Effector CD8-positive, alpha-beta T cell (primary cell): Measurements from ENCODE around the gene CCDC47.
"Not testable (repeated sequence)": the region's sequence is repeated elsewhere in the genome, so short reads cannot be mapped to it uniquely, and the experiment has no call there.

Experiments used
- DNase-seq: peaks from one replicate; lab custom pipeline; 2025; lab: John Stamatoyannopoulos, UW

The CCDC47 gene

GRCh38 chr17:63722403-63722802 is 51.0 kb downstream of the CCDC47 start:
- no peak for DNase-seq

- DNase-seq = not testable (repeated sequence)
Observed at GRCh38 chr17:63720194-63720593, 53.2 kb downstream of the CCDC47 start.

GRCh38 chr17:63718988-63719387 is 54.4 kb downstream of the CCDC47 start:
- no peak for DNase-seq

- no peak for DNase-seq
Observed at GRCh38 chr17:63716426-63716825, 57.0 kb downstream of the CCDC47 start.

GRCh38 chr17:63714550-63715277 is 58.7 kb downstream of the CCDC47 start:
- DNase-seq = no peak

DNA sequence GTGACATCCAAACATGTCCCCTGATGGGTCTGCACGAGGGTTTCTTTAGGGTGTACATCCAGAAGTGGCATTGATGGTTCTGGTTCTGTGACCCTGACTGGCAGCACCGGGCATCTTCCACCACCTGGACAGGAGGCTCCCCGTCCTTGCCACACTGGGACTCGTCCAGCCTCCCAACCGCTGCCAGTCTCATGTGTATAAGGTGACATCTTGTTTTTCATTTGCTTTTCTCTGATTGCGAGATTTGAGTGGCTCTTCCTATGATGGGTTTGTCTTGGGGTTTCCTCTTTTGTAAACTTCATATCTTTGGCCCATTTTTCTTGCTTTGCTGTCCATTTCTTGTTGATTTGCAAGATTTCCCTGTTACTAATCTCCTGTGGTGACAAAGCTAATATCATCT is 64.3 kb downstream of the CCDC47 start:
- DNase-seq = no peak

GRCh38 chr17:63707151-63707550 is 66.2 kb downstream of the CCDC47 start:
- no peak for DNase-seq

- no peak for DNase-seq
Observed at GRCh38 chr17:63706336-63707082, 66.9 kb downstream of the CCDC47 start.

GRCh38 chr17:63705657-63706056 is 67.7 kb downstream of the CCDC47 start:
- DNase-seq = no peak

GRCh38 chr17:63704836-63705235 is 68.6 kb downstream of the CCDC47 start:
- no peak for DNase-seq

DNA sequence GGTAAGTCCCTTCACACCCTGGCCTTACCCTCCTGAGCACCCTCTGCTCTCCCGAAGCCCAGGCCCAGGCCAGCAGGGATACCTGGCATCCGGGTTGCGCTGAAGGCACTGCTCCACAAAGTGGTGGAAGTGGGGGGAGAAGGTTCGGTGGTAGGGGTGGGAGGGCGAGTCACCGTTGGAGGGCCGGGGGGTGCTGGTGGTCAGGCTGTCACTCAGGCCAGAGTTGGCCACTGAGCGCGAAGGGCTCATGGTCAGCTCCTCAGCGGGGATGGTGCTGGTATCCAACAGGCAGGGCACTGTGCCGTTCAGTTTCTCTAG is 69.2 kb downstream of the CCDC47 start:
- no peak for DNase-seq

DNA sequence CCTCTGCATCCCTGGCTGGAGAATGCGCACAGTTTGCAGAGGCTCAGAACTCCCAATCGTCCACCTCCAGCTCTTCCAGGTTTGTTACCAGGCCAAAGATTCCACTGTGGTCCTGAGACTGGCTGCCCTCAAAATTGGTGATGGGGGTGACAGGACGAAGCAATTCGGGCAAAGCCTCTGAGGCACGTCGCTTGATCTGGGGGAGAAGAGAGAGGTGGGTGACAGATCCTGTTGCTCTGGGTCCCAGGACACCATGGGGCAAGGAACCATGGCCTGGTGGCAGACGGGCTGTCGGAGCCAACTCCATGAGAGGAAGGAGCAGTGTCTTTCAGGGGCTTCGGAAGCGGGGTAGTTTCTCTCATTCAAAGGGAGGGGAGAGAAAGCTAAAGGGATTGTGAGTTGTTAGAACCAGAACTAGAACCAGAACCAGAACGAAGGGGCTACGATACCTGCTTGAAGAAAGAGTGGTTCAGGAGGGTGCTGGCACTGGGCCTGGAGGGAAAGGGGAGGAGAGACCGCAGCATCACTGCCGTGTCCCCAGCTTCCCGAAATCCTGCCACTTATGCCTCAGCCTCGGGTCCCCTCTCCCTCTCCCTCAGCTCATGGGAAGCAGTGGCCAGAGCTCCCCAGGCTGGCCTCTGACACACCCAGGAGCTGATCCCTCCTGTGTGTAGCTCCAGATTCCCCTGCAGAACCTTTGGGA is 69.7 kb downstream of the CCDC47 start:
- no peak for DNase-seq

- no peak for DNase-seq
Observed at GRCh38 chr17:63703029-63703428, 70.4 kb downstream of the CCDC47 start.

- no peak for DNase-seq
Observed at GRCh38 chr17:63702721-63703015, 70.7 kb downstream of the CCDC47 start.

DNA sequence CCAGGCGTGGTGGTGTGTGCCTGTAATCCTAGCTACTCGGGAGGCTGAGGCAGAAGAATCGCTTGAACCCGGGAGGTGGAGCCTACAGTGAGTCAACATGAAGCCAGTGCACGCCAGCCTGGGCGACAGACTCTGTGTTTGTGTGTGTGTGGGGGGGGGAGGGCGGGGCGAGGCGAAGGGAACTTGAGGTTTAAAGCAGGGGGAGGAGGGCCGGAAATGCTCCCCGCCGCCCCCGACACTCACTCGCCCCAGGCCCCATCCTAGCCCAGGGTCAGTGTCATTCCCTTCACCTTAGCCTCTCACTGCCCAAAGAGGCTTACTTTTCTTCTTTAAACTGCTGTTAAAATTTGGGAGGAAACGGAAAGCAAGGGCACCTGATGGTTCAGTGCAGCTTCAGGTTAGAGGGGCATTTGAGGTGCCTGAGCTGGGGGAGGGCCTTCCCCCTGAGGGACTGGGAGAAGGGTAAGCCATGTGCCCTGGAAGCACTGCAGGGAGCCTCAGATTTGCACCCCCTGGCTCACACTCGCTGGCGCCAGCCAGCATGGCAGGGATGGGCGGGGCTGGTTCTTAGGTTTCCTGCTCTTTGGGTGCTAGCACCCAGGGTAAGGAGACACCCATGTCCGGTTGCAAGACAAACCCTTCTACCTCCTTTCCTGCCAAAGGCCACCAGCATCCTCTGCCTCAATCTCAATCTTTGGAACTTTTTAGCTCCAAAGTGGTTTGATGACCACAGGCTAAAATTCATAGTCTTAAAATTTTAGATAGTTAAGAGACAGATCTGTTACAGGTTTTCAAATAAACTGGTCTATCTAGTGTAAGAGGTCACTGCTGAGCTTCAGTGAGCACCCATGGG is 71.3 kb downstream of the CCDC47 start:
- peak; percentile 53 for DNase-seq

- DNase-seq = no peak
Observed at GRCh38 chr17:63701456-63701820, 72.0 kb downstream of the CCDC47 start.

DNA sequence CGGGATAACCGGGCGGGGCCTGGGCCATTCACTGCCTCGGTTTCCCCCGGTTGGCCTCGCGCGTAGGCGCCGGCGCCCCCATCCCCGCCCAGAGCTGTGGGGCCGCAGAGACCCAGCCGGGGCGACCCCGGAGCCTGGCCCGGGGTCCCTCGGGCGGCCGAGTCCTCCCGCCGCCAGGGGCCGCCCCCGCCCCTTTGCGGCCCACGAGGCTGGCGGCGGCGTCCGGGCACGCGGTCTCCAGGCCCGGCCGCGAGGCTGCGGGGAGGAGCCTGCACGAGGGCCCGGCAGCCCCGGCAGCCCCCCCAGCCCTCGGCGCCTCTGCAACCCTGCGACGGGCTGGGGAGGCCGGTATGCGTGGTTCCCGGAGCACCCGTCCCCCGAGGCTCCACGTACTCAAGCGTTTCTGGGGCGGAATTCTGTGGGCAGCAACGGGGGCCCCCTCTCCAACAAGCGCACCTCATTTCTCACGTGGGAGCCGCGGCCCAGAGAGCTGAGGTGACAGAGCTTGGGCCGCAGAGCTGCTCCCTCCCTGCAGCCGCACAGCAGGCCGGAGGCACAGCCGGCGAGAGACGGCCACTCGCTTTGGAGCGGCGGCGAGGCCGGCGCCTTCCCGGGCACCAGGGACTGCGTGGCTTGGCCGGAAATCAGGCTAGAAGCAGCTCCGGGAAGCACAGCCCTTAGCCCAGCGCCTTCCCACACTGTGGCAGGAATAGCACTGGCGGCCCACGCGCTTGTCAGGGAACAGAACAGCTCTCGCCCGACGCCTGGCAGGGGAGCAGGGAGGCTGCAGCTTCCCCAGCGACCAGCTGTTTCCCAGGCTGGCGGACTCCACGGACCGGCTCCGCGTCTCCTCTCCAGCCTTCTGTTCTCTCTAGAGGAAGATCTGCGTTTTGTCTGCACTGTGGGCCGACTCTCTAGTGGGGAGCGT is 72.6 kb downstream of the CCDC47 start:
- peak; percentile 31 for DNase-seq

DNA sequence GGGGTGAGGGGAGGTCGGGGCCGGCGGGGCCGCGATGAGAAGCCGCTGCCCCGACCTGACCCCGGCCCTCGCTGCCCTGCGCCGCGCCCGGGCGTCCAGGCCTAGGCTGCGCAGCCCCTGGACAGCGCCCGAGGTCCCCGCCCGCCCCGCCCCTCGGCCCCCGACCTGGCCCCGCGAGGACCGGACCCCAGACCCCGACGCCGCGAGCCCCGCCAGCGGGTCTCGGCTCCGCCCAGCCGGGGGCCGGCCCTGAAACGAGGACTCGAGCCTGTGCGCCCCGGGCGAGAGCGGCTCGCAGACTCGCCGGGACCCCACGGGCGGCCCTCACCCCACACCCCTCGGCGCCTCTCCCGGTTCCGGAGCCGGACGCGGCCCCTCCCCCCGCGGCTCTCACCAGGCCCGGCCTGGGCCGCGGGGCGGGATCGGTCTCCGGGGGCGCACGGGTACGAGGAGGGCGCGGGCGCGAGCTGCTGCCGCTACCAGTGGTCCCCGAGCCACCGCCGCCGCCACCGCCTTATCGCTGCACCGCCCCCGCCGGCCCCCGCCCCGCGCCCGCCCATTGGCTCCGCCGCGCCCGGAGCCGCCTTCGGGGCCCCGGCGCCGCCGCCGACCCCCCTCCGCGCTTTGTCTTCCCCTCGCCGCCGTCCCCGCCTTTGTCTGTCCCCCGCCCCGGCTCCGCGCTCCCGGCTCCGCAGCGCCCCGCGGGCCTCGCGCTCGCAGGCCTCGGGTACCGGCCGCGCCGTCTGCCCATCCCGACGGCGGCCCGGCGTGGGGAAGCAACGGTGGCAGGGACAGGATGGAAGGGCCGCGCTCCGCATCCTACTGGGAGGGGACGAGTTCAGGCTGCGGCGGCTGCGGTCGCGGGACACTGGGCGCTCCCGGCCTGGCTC is 73.5 kb downstream of the CCDC47 start, which contains the start of gene LIMD2:
Gene LIMD2 (minus strand): TSS at position 488 of the 890 bp plus-strand sequence. CDS start 827 bp downstream, outside the sequence.
- DNase-seq = peak; percentile 70

DNA sequence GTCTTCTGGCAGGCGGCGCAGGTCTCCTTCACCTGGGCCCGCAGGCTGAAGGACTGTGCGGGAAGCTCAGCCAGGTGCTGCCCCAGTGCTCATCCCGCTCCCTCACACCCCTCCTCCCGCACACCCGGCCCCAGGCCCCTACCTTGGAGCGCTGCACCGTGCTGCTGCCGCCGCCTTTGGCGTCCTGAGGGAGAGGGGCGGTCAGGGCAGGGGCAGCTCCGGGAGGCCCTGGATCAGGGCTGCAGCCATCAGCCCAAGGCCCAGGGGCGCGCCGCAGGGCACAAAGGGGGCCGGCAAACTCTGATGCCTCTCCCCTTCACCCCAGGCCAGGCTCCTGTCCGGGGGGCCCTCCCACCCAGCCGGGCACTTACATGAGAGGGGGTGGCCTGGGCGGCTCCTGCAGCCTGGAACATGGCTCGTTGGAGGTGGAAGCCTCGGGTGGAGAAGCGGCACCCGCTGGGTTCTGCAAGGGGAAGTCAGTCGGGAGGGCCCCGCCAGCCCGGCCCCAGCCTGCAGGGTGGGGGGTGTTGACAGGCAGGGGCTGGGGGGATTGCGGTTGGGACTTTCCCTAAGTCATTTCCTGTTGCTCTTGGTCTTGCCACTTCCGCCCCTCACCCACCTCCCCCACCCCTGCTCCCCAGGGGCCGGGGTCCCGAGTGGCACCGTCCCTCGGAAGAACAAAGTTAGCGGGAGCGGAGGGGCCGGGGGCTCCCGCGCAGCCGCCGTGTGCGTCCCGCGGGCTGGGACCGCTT is 74.3 kb downstream of the CCDC47 start:
- peak; percentile 76 for DNase-seq
